Natural killer cell (primary cell): ENCODE results near the gene FBXL17. TPM values are rescaled to one million over a fixed set of nuclear protein-coding genes. Genes with fewer than 3 reads are reported as not detected.

Experiments used
- ATAC-seq, 3 donors: fragments of 150-1000 bp in 2 of 3; fragments of 200-7000 bp in 1 of 3; cut with Tn5 transposase; 1 replicate in 1 of 3; 2 replicates in 2 of 3; pipeline ENCODE4 v1.10.0; 2021; ENCODE audit warnings: mild to moderate bottlenecking in 2 of 3, moderate library complexity in 2 of 3
- DNase-seq, 2 donors: peaks; one replicate each; pipeline versions ENCODE4 v3.0.0 to v3.0.0-alpha.2; 2013 to 2021; ENCODE audit warnings: mixed read lengths in 1 of 2
- H3K27ac ChIP-seq: one replicate; pipeline ENCODE4 v1.5.1; 2013; ENCODE audit warnings: mild to moderate bottlenecking, low read length
- H3K27me3 ChIP-seq: one replicate; pipeline ENCODE4 v1.6.1; 2013; ENCODE audit warnings: low read length; ENCODE audit not compliant: control insufficient read depth, insufficient read depth
- H3K36me3 ChIP-seq: one replicate; pipeline ENCODE4 v1.6.1; 2013; ENCODE audit warnings: low read length; ENCODE audit not compliant: control insufficient read depth, insufficient read depth
- H3K4me1 ChIP-seq: one replicate; pipeline ENCODE4 v1.6.1; 2013; ENCODE audit warnings: low read length; ENCODE audit not compliant: control insufficient read depth, insufficient read depth
- H3K4me3 ChIP-seq: one replicate; pipeline ENCODE4 v1.5.1; 2013; ENCODE audit warnings: low read length
- H3K9me3 ChIP-seq: one replicate; pipeline ENCODE4 v1.6.1; 2013; ENCODE audit warnings: low read length; ENCODE audit not compliant: control insufficient read depth, insufficient read depth
- H3K27ac Mint-ChIP-seq, 2 donors: one replicate each; pipeline ENCODE4 v1.8.0; 2022; ENCODE audit warnings: mild to moderate bottlenecking in 2 of 2, mixed read lengths in 2 of 2, moderate library complexity in 1 of 2
- H3K27me3 Mint-ChIP-seq, 2 donors: one replicate each; pipeline ENCODE4 v1.8.0; 2022; ENCODE audit warnings: low read depth in 2 of 2, mixed read lengths in 2 of 2
- H3K36me3 Mint-ChIP-seq: one replicate; pipeline ENCODE4 v1.8.0; 2022; ENCODE audit warnings: mixed read lengths
- H3K4me1 Mint-ChIP-seq, 2 donors: one replicate each; pipeline ENCODE4 v1.8.0; 2022; ENCODE audit warnings: mixed read lengths in 2 of 2
- H3K4me3 Mint-ChIP-seq: one replicate; pipeline ENCODE4 v1.8.0; 2022; ENCODE audit warnings: mild to moderate bottlenecking, moderate library complexity, mixed read lengths
- H3K9me3 Mint-ChIP-seq, 2 donors: one replicate each; pipeline ENCODE4 v1.8.0; 2022; ENCODE audit warnings: mixed read lengths in 2 of 2
- WGBS: methylation state at CpG from one replicate; pipeline ENCODE4 v1.1.7; 2013; ENCODE audit warnings: missing lambda C conversion rate; ENCODE audit not compliant: insufficient coverage; 5-methylcytosine and 5-hydroxymethylcytosine counted together
- intact Hi-C: fragments of 100-400 bp; cut with micrococcal nuclease; formaldehyde crosslinking; loops from one replicate; pipeline ENCODE4 v1.14.2; 2022
- total RNA-seq, 4 donors: library from RNA; stranded (reverse); fragments of 120-200 nt in 1 of 4; gene quantifications; one replicate each; pipeline versions ENCODE4 v1.2.3 to v1.2.4, GENCODE V29; 2013 to 2022
- TF ChIP-seq, protein P1 (sequence below): fragments of 200-600 bp; IDR thresholded peaks from one replicate; pipeline ENCODE4 v1.8.0; 2022; ENCODE audit warnings: antibody characterized with exemption

Gene FBXL17
- total RNA-seq, 3 donors from 2014 or later (not counting 1 experiment from before 2014, with no cell fraction given), result 34.2 to 46.8 (median 34.9) TPM

DNA sequence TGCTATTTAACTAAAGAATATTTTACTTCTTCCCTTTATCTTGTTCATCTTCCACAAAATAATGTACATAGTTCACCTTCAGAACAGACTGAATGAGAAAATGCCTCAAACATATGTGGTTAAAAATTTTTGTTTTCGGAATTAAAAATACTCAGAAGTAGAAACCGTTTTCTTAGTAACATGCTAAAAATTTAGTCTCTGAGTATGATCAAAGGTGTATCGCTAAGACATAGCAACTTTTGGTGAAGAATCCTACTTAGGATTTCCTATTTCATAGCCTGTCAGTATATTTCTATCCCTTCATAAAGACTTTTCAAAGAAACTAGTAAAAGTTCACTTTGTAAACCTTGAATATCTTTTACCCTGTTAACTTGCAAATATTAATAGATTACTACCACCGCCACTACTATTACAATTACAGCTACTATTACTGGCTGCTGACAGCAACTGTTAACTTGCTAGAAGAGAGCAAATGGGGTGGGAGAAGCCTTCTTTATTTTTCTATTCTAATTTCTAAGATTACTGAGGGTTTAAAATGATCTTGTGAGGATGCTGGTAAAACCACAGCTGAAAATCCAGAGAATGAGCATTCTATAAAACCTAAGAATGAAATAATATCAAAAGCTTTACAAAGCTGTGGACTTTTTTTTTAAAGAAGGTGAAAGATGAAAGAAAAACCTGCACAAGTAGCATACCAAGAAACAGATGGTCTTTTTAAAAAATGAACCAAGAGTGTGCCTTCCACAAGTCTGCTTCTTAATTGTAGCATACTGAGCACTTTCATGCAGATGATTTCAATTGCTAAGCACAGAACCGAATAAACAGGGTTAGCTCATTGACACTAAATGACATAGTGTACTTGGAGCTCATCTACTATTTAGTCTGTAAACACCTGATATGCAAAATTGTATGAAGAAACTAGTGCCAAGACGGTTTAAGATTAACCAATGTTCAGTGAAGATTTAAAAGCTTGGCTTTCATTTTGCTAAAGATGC is 464.9 kb downstream of the FBXL17 start:
- Mint-ChIP-seq H3K36me3 (no peaks in the 10 kb centered on the region), H3K4me3 (no peak overlapping the region), H3K9me3 (no peaks in the 10 kb centered on the region), H3K27ac (no peak overlapping the region), H3K4me1 (peaks cover 4 to 7% of the 10 kb centered on the region in 2 donors), H3K27me3 (no peaks in the 10 kb centered on the region)
- no peak overlapping the region for H3K4me3 ChIP-seq
- H3K27ac ChIP-seq, result no peak overlapping the region
- no peak for ATAC-seq
- H3K9me3 ChIP-seq, result no peaks in the 10 kb centered on the region
- 94% methylated on average over 5 of the region's 6 CpGs for WGBS
- no peaks in the 10 kb centered on the region for H3K27me3 ChIP-seq
- TF ChIP-seq, protein P1, sequence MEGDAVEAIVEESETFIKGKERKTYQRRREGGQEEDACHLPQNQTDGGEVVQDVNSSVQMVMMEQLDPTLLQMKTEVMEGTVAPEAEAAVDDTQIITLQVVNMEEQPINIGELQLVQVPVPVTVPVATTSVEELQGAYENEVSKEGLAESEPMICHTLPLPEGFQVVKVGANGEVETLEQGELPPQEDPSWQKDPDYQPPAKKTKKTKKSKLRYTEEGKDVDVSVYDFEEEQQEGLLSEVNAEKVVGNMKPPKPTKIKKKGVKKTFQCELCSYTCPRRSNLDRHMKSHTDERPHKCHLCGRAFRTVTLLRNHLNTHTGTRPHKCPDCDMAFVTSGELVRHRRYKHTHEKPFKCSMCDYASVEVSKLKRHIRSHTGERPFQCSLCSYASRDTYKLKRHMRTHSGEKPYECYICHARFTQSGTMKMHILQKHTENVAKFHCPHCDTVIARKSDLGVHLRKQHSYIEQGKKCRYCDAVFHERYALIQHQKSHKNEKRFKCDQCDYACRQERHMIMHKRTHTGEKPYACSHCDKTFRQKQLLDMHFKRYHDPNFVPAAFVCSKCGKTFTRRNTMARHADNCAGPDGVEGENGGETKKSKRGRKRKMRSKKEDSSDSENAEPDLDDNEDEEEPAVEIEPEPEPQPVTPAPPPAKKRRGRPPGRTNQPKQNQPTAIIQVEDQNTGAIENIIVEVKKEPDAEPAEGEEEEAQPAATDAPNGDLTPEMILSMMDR, result no peak
- H3K4me1 ChIP-seq, result no peaks in the 10 kb centered on the region
- no peaks in the 10 kb centered on the region for H3K36me3 ChIP-seq
- no peak for DNase-seq
- intact Hi-C loops, result no loop called here

DNA sequence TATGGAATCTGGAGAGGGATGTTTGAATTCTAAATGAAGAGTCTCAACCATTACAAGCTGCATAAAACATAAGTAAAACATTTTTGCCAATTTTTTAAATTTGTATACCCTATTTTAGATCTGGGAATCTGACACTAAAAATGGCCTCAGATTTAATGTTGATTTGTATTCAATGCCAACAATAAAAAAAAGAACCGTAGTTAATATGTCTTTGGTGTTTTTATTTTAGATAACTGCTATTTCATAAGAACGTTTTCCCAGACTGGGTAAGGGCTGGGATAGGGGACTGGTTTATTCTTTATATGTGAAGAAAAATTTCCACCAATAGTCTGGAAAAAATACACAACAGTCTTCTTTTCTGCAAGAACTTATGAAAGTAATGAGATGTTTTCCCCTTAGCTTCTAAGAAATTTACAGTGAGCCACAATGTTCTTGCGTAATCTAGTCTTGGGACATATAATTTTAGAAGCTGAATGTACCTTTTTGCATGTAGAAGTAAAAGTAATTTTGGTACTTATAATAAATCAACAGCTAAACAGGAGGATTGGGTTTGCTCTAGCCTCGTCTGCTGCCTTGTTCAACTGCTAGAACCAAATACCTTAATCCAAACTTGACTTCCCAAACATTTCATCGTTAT is 466.6 kb downstream of the FBXL17 start:
- ATAC-seq (no peak), DNase-seq (no peak)
- H3K4me3 ChIP-seq, result no peak overlapping the region
- H3K27ac ChIP-seq, result no peak overlapping the region
- TF ChIP-seq, protein P1, result no peak
- 97% methylated on average over 4 of the region's 5 CpGs for WGBS
- H3K27ac Mint-ChIP-seq, result no peak overlapping the region
- no peaks in the 10 kb centered on the region for H3K36me3 Mint-ChIP-seq
- no peaks in the 10 kb centered on the region for H3K4me1 ChIP-seq
- no peak overlapping the region for H3K4me3 Mint-ChIP-seq
- H3K36me3 ChIP-seq, result no peaks in the 10 kb centered on the region
- no peaks in the 10 kb centered on the region for H3K27me3 Mint-ChIP-seq
- H3K9me3 ChIP-seq, result no peaks in the 10 kb centered on the region
- H3K27me3 ChIP-seq, result no peaks in the 10 kb centered on the region
- H3K4me1 Mint-ChIP-seq, result peaks cover 4 to 7% of the 10 kb centered on the region in 2 donors
- no peaks in the 10 kb centered on the region for H3K9me3 Mint-ChIP-seq
- intact Hi-C loops, result no loop called here

DNA sequence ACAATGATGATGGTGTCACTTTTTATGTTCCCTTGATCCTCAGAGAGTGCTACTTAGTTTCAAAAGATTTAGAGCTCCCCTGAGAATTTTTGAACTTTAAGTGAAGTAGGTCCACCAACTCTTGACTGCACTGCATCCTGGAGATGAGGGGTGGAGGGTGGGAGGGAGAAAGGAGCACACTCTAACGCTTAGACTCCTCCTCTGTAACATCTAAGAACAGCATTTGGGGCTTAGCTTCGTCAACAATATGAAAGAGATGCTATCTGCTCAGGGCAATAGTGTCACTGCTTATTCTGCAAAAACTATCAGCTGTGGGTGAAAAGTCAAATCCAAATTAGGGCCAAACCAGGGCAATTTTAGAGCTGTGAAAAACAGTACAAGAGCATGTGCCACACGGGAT is 468.4 kb downstream of the FBXL17 start:
- ATAC-seq (no peak), DNase-seq (peak in 1 of 2 donors; percentile 2)
- Histone ChIP-seq H3K4me3 (no peak overlapping the region), H3K27ac (no peak overlapping the region), H3K4me1 (no peaks in the 10 kb centered on the region), H3K9me3 (no peaks in the 10 kb centered on the region), H3K36me3 (no peaks in the 10 kb centered on the region), H3K27me3 (no peaks in the 10 kb centered on the region)
- TF ChIP-seq, protein P1, result no peak
- H3K27me3 Mint-ChIP-seq, result no peaks in the 10 kb centered on the region
- H3K27ac Mint-ChIP-seq, result no peak overlapping the region
- no peak overlapping the region for H3K4me3 Mint-ChIP-seq
- no peaks in the 10 kb centered on the region for H3K36me3 Mint-ChIP-seq
- WGBS, result 64% methylated on average over 3 of the region's 3 CpGs
- intact Hi-C loops, result no loop called here
- H3K9me3 Mint-ChIP-seq, result no peaks in the 10 kb centered on the region
- H3K4me1 Mint-ChIP-seq, result peaks cover 0 to 4% of the 10 kb centered on the region in 2 donors
